Posterior cingulate gyrus (tissue), 11 donors: ENCODE results near the gene ARHGAP28.
A peak's percentile ranks its signal among the peaks of the same experiment; 100 is the strongest.
"Not testable (repeated sequence)": the region's sequence is repeated elsewhere in the genome, so short reads cannot be mapped to it uniquely, and the experiment has no call there.

Source experiments
- DNase-seq, 10 donors: peaks; one replicate each; pipeline versions ENCODE4 v3.0.0 to v3.0.0-alpha.2; 2020 to 2021; ENCODE audit warnings: mixed read lengths in 3 of 10
- intact Hi-C: fragments of 100-400 bp; cut with DNase I; formaldehyde crosslinking; loops from one replicate; pipeline ENCODE4 v1.15.1; 2023

The ARHGAP28 gene

DNA sequence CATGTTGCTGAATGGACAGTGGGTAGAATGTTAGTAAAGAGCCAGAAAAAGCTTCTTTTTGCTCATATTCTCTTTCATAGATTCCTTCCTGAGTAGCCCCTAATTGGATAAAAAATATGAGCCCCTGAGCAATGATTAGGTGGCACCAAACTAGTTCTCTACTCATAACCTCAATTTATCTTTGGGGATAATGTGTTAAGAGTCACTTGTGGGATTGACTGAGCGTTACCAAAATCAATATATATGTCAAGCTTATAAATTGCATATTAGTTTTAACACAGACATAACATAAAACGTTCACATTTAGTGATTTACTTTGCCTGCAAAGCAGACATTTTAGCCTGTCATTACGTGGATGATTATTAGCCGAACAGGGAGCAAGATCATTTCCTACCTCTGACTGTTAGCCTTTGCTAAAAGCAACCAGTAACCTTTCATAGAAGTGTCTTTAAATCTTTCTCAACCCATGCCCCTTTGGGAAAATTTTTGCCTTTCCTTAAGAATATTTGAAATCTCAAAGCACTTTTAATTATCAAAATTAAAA, 85.4 kb downstream of the ARHGAP28 start:
- intact Hi-C loops, result no loop called here
- DNase-seq, result no peak

DNA sequence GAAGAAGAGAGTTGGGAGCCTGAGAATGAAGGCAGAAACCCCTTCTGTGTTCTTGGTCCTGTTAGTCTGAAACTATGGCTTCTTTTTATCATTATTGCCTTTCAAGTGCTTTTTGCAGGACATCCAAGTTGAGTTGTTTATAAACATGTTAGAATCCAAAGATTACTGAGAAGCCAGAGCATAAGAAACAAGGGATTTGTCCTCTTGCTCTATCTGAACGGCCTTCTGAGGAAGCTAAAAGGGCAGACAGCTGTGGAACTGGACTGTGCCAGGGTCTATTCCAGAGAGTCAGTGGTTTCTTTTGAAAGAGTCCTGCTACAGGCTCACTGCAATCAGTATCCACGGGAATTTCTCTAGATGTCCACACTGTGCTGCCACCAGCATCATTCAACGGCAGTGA, 86.6 kb downstream of the ARHGAP28 start:
- intact Hi-C loops, result no loop called here
- no peak for DNase-seq

DNA sequence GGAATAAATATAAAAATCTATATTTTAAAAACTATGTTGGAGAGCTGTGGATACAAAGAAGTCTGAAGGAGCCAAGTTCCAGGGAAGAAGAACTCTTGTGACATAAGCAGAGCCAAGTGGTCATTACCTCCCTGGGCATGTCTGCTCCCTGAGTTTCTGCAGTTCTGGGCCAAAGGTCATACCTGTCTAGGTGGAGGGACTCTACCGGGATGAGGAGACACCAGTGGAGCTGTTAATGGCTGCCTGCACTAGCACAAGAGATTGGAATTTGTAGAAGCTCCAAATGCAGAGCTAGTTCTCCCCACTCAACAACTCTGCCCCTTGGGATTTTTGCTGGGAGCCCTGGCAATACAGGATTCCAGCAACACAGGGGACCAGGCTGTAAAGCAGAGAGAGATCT, 89.8 kb downstream of the ARHGAP28 start:
- DNase-seq, result no peak
- intact Hi-C loops, result no loop called here

DNA sequence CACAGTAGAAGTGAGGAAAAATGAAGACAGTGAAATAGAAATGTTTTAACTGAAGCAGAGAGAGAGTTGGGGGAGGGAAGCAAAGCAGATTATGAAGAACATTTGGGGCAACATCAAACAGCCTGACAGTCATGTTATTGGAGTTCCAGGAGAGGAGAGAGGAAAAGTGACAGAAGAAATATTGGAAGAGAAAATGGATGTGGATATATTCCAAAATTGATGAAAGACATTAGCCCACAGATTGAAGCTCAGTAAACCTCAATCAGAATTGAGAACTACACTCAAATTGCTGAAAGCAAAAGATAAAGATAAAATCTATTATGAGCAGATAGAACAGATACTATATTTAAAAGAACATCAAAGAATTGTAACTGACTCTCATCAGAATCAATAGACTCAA, 90.8 kb downstream of the ARHGAP28 start:
- intact Hi-C loops, result no loop called here
- DNase-seq, result no peak

DNA sequence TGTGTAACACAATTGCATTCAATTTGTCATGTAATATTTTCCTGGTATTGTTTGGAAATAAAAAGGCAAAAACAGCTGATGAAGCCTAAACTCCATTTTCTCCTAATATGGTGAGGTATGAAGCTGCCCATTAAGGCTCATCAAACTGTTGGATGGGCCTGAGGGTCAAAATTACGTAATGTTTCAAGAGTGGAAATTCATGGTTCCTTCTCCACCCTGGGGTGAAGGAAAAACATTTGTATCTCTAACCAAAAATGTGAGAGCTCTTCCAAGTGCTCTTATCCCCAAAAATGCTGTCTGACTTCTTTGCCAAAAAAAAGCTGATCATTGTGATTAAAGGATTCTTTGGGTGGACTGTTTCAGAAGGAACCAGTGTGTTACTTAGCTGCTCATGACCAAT, 91.8 kb downstream of the ARHGAP28 start:
- DNase-seq, result no peak
- intact Hi-C loops, result no loop called here

DNA sequence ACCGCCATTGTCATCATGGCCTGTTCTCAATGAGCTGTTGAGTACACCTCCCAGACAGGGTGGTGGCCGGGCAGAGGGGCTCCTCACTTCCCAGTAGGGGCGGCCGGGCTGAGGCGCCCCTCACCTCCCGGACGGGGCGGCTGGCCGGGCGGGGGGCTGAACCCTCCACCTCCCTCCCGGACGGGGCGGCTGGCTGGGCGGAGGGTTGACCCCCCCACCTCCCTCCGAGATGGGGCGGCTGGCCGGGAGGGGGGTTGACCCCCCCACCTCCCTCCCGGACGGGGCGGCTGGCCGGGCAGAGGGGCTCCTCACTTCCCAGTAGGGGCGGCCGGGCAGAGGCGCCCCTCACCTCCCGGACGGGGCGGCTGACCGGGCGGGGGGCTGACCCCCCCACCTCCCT, 97.6 kb downstream of the ARHGAP28 start:
- DNase-seq, intact Hi-C loops: not testable (repeated sequence)

DNA sequence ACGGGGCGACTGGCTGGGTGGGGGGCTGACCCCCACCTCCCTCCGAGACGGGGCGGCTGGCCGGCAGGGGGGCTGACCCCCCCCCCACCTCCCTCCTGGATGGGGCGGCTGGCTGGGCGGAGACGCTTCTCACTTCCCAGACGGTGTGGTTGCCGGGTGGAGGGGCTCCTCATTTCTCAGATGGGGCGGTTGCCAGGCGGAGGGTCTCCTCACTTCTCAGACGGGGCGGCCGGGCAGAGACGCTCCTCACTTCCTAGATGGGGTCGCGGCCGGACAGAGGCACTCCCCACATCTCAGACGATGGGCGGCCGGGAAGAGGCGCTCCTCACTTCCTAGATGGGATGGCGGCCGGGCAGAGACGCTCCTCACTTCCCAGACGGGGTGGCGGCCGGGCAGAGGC, 98.0 kb downstream of the ARHGAP28 start:
- intact Hi-C loops, result not testable (repeated sequence)
- DNase-seq, result peak in 1 of 10 donors; percentile 75

DNA sequence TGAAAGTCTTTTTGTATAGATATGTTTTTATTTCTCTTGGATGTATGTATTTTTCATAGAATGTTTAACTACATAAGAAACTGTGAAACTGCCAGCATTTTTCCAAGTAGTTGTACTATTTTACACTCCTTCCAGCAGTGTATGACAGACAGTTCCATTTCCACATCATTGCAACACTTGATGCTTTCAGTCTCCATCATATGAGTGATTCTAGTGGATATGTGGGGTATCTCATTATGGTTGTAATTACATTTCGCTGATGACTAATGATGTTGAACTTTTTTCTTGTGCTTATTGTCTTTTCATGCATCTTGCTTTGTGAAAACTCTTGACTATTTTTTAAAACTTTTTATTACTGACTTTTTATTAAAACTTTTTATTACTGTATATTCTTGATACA, 101.4 kb downstream of the ARHGAP28 start:
- DNase-seq, result no peak
- intact Hi-C loops, result no loop called here

DNA sequence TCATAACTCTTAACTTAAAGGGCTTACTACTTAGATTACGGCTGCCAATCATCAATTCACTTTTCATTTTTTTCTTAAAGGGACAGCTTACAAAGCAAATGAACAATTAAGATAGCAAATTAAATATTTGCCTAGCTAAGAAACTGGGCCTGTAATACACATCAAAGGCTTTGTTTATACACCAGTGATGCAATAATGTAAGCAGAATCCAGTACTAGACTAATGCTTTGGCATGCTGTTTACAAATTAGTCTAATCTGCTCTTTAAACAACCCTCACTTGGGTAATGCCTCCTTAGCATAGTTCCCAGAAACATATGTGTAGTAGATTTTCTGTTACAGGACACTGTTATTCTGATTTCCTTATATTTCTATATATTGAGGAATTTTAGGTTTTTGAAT, 105.8 kb downstream of the ARHGAP28 start:
- intact Hi-C loops, result no loop called here
- DNase-seq, result no peak

DNA sequence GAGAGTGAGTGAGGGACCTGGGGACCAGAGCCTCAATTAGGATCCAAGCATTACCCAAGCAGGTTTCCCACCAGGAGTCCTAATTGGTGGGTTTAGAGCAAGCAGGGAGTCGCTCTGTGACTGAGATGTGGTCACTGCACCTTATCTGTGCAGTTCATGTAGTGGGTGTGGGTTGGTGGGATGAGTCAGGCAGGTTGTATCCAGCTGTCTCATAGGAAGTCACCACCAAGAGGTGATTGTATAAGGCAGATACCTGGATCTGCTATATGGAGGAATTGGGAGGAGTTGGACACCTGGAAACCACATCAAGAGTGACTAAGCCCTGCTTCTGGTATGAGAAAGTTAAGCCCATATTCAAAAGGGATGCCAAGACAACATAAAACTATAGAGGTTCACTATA, 106.8 kb downstream of the ARHGAP28 start:
- intact Hi-C loops, result no loop called here
- no peak for DNase-seq

DNA sequence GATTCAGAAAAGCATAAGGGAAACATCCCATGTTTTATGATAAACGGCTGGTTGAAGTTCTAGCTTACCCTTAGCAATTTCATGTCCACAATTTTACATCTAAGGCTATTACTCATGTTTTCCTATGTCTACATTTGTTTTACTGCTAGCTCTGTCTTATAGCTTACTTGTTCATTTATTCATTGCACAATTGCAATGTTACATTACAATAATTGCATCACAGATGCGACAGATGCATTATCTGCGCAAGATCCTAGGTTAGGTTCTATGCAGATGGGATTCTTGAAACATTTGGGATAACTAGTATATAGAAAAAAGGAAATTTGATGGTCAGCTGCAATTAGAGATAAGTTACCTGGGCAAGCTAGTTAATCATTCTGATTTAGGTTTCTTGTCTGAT, 108.4 kb downstream of the ARHGAP28 start:
- intact Hi-C loops, result no loop called here
- DNase-seq, result no peak

DNA sequence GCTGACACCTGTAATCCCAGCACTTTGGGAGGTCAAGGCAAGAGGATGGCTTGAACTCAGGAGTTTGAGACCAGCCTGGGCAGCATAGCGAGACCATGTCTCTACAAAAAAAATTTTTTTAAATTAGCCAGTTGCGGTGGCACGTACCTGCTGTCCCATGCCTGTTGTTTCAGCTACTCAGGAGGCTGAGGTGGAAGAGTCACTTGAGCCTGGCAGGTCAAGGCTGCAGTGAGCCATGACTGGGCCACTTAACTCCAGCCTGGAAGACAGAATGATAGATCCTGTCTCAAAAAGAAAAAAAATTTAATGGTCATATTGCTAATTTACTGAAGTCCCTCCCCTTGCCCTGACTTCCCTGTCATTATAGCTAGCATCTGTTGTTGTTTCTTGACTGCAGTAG, 112.6 kb downstream of the ARHGAP28 start:
- intact Hi-C loops, result no loop called here
- no peak for DNase-seq

DNA sequence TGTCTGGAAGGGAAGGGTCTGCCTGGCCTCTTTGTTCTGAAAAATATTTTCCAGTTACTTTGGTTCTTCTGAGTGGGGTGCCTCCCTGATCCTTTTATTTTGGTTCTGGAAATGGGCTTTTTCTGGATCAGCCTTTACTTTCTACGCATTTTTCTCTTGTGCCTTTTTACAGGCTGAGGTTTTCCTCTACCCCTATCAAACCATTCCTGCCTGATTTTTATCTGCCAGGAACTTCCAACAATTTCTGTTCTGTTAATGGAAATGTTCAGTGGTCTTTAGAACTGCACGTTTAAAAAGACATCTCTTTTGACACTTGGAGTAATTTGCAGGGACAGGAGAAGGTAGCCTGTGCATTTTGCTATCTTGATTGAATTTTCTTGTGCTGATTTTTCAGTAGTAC, 113.8 kb downstream of the ARHGAP28 start:
- DNase-seq, result no peak
- intact Hi-C loops, result no loop called here

DNA sequence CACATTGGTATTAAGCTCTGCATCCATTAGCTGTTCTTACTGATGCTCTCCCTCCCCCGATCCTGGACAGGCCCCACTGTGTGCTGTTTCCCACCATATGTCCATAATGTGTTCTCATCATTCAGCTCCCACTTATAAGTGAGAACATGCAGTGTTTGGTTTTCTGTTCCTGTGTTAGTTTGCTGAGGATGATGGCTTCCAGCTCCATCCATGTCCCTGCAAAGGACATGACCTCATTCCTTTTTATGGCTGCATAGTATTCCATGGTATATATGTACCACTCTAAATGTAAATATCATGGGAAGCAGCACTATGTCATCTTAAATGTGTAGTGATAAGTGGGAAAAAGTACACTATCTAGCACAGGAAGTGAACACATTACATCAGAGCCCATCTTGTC, 116.0 kb downstream of the ARHGAP28 start:
- DNase-seq, intact Hi-C loops: not testable (repeated sequence)

DNA sequence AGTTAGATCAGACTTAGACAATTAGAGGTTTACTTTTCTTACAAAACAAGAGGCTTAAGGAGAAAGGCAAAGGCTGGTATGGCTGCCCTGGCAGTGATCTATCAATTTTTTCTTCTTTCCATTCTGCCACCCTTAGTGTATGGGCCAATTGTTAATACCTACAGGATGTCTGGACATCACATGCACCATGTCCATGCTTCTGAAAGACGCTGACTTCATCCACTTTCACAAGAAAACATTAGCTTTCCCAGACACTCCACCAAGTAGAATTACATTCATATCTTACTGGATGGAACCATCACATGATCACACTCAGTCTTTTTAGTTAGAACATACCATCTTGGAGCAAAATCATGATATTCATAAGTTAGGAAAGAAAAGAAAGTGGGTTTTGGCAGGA, 120.9 kb downstream of the ARHGAP28 start:
- intact Hi-C loops, result no loop called here
- DNase-seq, result no peak

DNA sequence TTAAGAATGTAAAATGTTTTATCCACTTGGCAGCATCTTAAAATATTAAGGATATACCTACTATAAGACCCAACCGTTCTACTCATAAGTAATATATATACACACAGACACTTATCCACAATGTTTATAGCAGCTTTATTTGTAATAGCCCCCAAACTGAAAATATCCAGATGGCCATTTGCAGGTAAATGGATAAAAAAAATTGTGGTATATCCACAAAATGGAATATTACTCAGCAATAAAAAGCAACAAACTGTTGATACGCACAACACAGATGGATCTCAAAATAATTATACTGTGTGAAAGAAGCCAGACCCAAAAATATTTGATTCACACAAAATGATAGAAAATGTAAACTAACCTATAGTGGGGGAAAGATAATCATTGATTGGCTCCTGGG, 122.0 kb downstream of the ARHGAP28 start:
- intact Hi-C loops, result no loop called here
- no peak for DNase-seq

DNA sequence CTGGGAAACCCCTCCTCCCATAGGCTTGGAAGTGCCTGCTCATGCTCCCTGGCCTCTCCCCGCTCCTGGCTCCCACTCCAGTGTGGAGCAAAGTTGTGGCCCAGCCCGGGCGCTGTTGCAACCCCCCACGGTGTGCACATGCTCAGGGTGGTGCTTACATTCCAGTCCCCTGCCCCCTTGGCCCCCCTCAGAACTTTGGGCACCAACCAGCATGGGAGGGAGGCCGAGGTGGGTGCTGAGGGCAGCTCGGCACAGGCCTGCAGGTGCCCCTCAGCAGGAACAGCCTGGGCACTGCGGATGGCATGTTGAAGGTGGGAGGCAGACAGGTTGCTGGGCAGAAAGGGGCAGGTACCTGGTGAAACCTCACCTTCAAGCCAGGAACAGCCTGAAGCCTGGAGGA, 125.3 kb downstream of the ARHGAP28 start:
- intact Hi-C loops, result no loop called here
- DNase-seq, result peak in 2 of 10 donors; percentile 66 to 73

DNA sequence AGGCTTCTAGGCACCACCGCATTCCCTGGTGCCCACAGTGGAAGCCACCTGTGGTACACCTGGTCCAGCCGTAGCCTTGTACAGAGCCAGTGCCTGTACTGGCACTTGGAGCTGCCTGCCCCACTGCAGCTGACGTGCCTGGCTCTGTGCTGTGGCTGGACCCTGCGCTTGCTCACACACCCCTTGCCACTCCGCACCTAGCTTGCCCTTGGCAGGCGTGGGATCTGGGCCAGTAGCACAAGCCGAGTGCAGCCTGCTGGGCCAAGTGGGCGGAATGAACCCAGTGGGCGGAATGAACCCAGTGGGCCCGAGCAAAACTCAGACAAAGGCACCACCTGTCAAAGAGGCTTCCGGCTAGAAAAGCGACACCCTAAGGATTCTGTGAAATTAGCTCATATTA, 126.3 kb downstream of the ARHGAP28 start:
- intact Hi-C loops, result no loop called here
- DNase-seq, result peak in 2 of 10 donors; percentile 63 to 76

DNA sequence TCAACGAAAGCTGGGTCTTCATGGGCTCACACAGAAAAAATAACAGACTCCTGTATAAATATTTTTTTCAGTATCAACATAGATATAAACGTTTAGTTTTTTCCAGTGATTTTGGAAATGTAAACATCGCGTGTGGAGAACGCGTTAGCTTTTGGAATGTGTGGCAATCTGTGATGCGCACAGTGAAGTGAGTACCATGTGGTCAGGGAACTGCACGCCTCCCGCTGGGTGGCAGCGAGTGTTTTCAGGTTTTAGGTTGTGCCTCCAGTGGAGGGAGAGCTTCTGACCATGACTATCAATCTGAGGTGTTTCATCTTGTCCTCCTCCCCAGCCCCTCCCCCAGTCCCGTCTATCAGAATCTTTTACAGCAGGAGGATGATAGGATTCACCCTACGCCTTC, 127.8 kb downstream of the ARHGAP28 start:
- no peak for DNase-seq
- intact Hi-C loops, result no loop called here

DNA sequence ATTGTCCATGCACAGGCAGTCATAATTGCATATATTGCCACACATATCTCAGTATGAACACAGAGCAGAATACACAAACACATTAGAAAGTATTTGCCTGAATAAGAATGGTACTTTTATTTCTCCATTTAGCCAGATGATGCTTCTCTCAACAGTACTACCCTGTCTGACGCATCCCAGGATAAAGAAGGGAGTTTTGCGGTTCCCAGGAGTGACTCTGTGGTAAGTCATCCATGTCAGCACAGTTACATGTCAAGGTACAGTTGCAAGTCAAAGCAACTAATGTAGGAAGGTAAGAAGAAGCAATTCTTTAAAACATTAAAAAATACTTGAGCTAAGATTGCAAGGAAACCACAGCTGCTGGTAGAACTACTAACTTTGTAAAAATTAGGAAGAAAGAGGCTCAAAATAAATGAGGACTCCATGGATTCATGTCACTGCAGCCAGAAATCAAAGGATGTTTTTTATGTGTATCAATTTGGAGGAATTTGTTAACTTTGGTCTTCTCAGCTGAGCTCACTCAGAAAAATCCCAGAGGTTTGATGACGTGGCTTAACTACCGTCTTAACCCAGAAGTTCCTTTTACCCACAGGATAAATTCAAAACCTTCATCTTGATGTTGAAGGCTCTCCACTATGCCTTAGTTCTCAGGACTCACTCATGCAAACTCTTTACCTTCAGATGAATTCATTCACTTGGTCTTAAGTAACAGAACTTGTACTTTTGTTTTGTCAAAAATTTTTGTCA, 130.3 kb downstream of the ARHGAP28 start:
- intact Hi-C loops, result no loop called here
- DNase-seq, result no peak

DNA sequence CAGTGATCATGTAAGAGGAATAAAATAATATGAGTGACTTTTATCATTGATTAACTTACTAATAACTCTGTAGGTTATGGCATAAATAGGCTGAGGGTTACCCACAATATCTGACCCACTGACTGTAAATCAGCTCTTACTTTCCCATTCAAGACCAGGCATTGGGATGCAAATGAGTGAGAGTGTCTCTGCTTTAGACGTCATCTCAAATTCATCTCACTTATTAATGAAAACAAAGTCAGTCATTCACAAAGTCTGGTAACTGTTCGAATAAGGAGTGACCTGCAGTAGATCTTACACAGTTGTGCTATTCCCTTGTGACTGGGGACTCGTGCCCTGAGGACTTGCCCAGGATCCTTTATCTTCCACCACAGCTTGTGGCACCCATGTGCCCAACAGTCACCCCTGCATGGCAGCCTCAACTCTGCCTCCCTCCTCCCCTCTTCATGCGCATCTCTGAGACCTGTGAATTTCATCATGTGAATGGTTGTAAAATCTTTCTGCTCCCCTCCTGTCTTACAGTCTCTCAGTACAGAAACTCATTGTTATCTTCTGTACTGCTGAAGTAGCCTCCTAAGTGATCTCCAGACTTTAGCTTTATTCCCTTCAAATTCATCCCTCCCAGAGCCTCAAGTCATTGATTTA, 131.4 kb downstream of the ARHGAP28 start:
- intact Hi-C loops, result no loop called here
- no peak for DNase-seq

DNA sequence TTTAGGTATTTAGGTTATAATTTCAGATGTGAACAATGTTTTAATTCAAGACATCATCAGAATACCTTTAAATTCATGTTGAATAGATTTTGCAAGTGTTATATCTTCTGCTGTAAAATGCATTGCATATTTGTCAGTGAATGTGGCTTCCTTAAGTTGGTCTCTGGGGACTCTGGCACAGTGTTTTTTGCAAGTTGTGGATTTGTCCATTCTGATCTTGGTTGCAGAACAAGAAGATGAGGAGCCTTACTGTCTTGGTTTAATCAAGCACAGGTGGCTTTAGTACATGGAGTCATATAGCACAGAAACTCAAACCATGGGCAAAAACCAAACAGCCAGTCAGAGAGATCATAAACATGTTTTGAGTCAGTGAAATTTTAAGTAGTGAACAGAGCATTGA, 135.7 kb downstream of the ARHGAP28 start:
- no peak for DNase-seq
- intact Hi-C loops, result no loop called here
